Panc1 (cell line): ENCODE measurements around the gene FOXD4L5.
"Not testable (repeated sequence)": the region's sequence is repeated elsewhere in the genome, so short reads cannot be mapped to it uniquely, and the experiment has no call there.

Experiments used
- CTCF ChIP-seq: fragments of 450-650 bp; IDR thresholded peaks from 2 replicates; pipeline ENCODE4 v1.5.1; 2017; ENCODE audit warnings: mild to moderate bottlenecking
- POLR2AphosphoS5 ChIP-seq: IDR thresholded peaks from 2 replicates; pipeline ENCODE4 v1.6.1; 2012; ENCODE audit warnings: mild to moderate bottlenecking, low read depth, low read length, moderate library complexity
- SIN3A ChIP-seq: IDR thresholded peaks from 2 replicates; pipeline ENCODE4 v1.6.1; 2012; ENCODE audit warnings: low read depth, mild to moderate bottlenecking, low read length, moderate library complexity, borderline replicate concordance; ENCODE audit not compliant: insufficient read depth

GRCh38 chr9:65285109-65285508, at the start of gene FOXD4L5:
- TF ChIP-seq CTCF, POLR2AphosphoS5, SIN3A: not testable (repeated sequence)
